Measurements from ENCODE around the gene RGR.

RGR gene

DNA sequence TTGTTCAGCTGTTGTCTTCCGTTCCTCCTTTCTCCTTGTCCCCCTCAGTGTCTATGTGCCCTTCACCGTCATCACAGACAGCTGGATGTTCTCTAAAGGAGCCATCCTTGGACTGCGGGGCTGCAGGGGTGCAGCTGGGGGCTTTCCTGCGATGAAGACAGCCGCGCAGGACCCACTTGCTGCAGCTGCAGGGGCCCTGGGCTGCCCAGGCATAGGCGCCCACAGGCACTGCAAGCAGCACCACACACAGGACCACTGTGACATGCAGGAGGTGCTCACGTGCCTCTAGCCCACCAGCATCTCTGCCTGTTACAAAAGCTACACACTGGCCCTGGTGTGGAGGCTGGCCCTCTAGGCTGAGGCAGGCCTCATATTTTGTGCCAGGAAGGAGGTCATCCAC is 22.9 kb upstream of the RGR start:
- no peak for DNase-seq (ENCODE audit: low spot score)

- no peak for DNase-seq (ENCODE audit: low spot score)
These were observed 20.3 kb upstream of the RGR start for GRCh38 chr10:84224411-84225028.

- no peak for DNase-seq (ENCODE audit: low spot score)
These were observed 19.3 kb upstream of the RGR start, which contains the start of gene LRIT2 for GRCh38 chr10:84225427-84226173. Gene LRIT2 (minus strand): TSS chr10:84225544. CDS start chr10:84225520, 24 bp downstream.

DNA sequence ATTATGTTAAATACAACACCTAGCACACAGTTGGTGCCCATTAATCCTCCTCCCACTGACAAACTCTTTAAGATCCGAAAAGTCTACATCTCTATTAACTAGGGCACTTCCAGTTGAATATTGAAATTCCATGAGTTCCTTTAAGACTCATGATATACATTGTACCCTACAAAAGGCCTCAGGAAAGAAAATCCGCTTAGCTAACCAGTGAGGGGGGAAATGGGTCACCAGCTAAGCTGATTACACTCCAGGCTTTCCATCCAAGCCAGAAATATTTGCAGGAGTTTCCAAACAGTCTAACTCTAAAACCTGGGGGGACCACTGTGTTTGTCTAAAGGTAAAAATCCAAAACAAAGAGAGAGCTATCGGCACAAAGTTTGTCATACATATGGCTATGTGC is 18.2 kb upstream of the RGR start:
- DNase-seq (ENCODE audit: low spot score), result no peak

- DNase-seq (ENCODE audit: low spot score), result no peak
These were observed 17.0 kb upstream of the RGR start for GRCh38 chr10:84227810-84228209.

DNA sequence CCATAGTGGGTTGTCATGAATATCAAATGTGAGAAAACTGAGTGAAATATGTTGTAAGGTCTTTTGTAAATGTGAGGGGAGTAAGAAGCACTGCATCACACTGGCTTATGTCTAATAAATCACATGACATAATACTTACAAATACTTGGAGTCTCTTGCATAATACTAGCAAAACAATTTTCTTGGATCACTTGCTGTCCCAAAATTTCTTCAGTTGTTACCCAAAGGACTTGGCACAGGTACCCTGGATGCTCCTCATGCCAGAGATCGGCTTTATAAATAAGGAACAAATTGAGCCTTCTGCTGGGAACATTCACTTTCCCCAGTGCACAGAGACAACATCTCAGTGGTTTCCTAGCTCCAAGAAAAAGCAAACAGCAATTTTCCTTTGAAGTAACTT is 14.5 kb upstream of the RGR start:
- DNase-seq (ENCODE audit: low spot score), result no peak

- DNase-seq (ENCODE audit: low spot score), result no peak
These were observed 12.5 kb upstream of the RGR start for GRCh38 chr10:84232376-84232775.

GRCh38 chr10:84233940-84234339 is 10.9 kb upstream of the RGR start:
- no peak for DNase-seq (ENCODE audit: low spot score)

- DNase-seq (ENCODE audit: low spot score), result no peak
These were observed 10.4 kb upstream of the RGR start for GRCh38 chr10:84234479-84234878.

DNA sequence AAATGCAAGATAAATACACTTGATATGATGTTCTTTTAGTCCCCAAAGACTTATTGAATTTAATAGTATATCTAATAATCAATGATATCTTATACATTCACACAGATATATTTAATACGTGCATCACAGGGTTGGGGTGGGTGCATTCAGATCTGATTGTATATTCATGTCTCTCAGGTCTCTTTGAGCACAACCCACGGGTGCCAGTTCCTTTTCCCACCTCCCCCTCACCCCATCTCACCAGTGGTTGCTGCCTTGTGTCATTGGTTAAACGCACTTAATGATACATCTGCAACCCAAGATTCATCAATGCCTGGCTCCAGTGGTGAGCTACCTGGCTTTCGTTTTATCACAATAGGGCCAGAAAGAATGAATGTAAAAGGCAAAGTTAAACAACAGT is 9.8 kb upstream of the RGR start:
- no peak for DNase-seq (ENCODE audit: low spot score)

GRCh38 chr10:84236807-84237198 is 8.1 kb upstream of the RGR start:
- DNase-seq (ENCODE audit: low spot score), result no peak

- no peak for DNase-seq (ENCODE audit: low spot score)
These were observed 7.4 kb upstream of the RGR start for GRCh38 chr10:84237199-84238051.

GRCh38 chr10:84238909-84239308 is 5.9 kb upstream of the RGR start:
- DNase-seq (ENCODE audit: low spot score), result no peak

DNA sequence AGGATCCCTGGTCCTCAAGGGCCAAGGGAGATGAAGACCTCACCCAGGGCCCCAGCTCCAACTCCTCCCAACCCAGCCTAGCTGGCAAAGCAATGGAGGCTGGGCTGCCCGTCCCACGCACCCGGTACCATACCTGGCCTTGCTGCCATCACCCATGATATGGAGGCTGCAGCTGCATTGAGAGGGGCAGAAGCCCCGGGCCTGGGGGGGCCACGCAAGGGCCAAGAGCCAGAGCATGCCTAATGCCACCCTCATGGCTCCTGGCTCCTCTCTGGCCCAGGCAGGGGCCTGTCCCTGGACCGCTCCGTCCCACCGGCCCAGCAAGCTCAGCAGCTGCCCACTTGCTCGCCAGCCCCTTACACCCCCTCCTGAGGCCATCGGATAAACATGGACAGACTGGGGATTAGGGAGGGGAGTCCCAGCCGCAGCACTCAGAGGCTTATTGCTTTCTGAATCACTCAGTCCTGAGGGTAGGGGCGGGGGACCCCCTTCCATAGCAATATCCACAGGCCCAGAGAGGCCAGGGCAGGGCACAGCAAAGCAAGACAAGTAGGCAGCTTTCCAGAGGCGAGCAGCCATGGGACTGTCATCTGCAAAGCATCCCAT is 3.6 kb upstream of the RGR start, which contains the start of gene LRIT1:
TSS of gene LRIT1 (minus strand) at position 362 of the 606 bp plus-strand sequence. CDS start at position 255, 107 bp downstream.
- no peak for DNase-seq (ENCODE audit: low spot score)

- DNase-seq (ENCODE audit: low spot score), result no peak
These were observed 1.1 kb upstream of the RGR start for GRCh38 chr10:84243759-84244158.

DNA sequence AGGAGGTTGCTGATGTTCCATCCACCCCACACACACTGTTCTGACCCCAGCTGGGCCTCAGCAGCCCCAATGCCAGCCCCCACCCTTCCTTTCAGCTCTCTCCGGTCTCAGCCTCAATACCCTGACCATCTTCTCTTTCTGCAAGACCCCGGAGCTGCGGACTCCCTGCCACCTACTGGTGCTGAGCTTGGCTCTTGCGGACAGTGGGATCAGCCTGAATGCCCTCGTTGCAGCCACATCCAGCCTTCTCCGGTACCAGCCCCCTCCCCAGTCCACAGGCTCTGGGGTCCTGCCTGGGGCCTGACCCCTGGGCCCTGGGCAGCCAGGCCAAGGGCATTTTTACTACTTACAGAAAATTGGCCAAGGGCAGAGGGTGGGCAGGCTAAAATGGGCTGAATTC is 2.6 kb downstream of the RGR start:
- DNase-seq (ENCODE audit: low spot score), result no peak

GRCh38 chr10:84248794-84249193 is 3.9 kb downstream of the RGR start:
- DNase-seq (ENCODE audit: low spot score), result no peak

GRCh38 chr10:84254552-84255478 is 10.0 kb downstream of the RGR start:
- no peak for DNase-seq (ENCODE audit: low spot score)

GRCh38 chr10:84256510-84257342 is 11.9 kb downstream of the RGR start:
- DNase-seq (ENCODE audit: low spot score), result no peak

DNA sequence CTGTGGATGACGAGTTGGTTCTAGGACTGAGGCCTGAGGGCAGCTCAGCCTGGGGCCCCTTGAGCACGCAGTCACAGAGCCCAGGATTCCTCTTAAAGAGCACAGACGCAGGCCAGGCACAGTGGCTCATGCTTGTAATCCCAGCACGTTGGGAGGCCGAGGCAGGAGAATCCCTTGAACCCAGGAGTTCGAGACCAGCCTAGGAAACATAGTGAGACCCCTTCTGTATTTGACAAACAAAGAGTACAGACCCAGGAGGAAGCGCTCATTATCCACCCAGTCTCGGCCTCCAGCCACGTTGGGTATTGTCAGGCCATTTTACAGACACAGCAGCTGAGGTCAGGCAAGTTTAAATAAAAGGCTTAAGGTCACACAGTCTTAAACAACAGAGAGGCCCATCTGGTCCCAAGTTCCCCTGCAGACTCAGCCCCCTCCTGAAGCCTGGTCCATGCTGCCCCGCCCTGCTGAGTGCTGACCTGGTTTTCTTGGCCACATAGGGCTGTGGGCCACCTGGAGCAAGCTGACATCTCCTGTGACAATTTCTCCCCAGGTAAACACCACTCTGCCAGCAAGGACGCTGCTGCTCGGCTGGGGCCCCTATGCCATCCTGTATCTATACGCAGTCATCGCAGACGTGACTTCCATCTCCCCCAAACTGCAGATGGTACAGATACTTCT is 12.6 kb downstream of the RGR start:
- no peak for DNase-seq (ENCODE audit: low spot score)

Data from COLO829 (cell line).